GM21381 (cell line): ENCODE data around the gene TNPO3.

Experiments used
- ATAC-seq: cut with Tn5 transposase; IDR thresholded peaks from one replicate; pipeline ENCODE4 v1.9.1; 2021; ENCODE audit warnings: mild to moderate bottlenecking, moderate library complexity; ENCODE audit not compliant: unreplicated experiment

TNPO3 gene

DNA sequence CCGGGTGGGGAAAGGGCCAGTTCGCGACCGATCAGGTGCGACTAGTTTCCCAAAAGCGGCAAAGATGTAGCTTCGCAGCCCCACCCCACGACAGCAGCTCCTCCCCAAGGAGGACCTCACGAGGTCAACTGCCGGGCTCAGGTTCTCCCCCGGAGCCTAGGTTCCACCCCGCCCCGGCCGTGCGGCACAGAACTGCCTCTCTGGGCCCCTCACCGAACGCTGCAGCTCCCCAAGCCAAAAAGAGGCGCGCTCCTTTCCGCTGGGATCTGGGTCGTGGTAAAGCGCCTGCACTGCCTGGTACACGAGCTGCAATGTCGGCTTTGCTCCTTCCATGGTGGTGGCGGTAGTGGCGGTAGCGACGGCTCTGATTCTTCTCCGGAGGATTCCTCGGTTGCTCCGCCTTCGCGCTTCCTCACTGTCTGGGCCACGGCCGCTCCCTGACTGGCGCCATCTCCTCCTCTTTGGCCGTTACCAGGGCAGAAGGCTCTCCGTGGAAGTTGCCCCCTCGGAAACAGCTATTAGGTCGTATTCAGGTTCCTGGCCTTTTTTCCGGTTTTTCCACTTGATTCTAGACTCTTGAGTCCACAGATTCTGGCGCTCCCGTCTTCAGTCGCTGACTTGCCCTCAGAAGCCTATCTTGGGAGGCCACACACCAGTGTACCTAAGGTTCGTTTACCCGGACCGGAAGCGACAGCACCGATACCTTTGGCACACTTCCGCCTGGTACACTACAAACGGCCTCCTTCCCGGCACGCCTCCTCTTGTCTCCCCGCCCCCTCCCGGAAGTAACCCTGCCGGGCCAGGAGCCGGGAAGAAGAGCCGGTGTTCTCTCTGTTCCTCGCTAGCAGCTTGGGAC is at the start of gene TNPO3:
TNPO3 (minus strand) TSS at position 674 of the 856 bp plus-strand sequence; CDS start at position 333, 341 bp downstream.
- peak; percentile 82 for ATAC-seq

DNA sequence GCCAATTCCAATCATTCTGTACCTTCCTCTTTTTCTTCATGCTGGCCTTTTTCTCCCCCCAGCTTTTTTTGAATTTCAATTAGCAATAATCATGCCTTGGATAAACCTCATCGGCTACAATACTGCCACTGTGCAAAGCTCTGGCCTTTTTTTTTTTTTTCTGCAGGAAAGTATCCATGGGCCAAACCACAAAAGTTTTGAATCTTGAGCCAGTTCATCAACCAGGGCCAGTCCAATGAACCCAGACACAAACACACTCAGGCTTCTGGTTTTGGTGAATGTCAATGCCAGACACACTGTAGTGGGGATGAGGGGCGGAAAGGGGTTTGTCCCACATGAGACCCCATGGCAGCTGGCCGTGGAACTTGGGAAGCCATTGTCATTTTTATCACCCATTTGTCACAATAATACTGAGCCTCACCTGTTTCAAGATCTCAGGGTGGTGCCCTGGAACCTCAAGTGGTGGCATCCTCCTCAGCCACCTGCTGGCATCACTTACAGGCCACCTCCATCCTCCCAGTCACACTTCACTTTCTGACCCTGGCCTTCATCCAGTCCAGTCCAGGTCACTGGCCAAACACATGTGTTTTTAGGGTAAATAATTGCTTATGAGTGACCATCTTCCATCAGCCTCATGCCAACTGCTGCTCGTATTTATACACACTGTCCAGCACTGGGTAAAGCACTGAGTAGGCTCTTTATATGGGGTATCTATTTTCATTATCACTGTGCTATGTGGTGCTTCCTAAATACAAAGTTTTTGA is 48.8 kb upstream of the TNPO3 start:
- no peak for ATAC-seq

DNA sequence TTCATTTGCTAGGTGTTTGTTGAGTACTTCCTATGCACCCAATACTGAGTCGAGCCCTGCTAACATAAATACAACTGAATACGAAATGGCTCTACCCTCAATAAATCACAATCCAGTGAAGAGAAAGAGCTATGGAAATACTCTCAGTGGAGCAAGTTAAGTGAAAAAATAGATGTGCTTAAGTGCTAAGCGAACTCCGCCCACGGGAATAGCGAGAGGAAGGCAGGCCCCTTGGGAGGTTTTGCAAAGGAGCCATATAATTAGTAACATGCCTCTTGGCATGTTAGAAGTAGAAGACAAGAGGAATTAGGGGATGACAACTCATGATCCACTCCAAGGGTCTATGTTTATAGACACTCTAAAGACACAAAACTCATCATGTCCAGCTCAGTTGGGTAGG is 46.8 kb upstream of the TNPO3 start:
- no peak for ATAC-seq

DNA sequence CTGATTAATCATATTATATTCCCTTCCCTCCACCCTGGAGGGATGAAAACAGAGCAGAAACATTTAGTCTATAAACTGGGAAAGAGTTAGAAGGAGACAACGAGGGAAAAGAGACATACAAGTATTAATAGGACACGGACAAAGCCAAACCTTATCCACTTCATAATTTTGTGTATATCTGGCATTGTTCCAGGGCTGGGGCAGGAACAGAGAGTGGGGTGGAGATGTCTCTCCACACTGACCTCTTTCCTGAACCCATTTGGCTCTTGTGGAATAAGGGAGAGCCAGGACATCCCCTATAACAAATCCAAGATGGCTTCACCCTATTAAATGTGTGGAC is 45.9 kb upstream of the TNPO3 start:
- no peak for ATAC-seq

DNA sequence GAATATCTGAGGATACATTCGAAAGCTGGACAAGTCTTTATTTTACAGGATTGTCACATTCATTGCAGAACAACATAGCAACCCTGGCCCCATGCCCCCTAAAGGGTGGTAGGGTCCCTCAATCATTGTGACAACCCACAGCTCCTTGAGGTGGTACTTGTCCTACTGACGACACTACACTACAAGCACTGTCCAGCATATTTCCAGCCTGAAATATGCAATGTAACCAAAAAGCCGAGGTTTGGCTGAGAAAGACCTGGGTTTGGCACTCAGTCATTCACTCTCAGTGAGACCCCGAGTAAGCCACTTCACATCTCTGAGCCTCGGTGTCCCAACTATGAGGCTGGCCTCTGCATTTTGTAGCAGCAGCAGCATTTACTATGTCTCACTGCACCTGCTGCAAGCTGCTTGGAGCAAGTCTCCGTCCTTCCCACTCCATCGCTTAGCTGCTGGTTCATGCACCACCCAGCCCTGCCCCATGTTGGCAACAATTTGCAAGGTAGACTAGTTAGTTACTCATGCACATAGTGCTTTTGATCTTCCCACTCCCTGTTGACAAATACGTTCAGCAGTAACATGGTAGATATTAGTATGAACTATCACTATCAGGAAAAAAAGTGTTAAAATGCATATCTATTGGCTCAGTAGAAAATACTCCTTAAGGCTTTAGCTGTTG is 43.6 kb upstream of the TNPO3 start:
- no peak for ATAC-seq

DNA sequence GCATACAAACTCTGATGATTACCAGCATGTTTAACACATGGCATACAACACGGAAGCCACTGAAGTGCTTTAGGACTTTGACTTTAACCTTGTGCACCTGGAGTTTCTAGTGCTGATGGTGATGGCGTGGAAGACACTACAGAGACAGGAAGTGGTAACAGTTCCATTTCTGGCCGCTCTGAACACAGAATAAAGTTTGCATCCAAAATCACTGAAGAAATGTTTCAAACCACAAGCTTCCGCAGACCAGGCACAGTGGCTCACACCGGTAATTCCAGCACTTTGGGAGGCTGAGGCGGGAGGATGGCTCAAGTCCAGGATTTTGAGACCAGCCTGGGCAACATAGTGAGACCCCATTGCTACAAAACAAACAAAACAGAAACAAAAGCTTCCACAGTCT is 40.3 kb upstream of the TNPO3 start:
- peak; percentile 71 for ATAC-seq

DNA sequence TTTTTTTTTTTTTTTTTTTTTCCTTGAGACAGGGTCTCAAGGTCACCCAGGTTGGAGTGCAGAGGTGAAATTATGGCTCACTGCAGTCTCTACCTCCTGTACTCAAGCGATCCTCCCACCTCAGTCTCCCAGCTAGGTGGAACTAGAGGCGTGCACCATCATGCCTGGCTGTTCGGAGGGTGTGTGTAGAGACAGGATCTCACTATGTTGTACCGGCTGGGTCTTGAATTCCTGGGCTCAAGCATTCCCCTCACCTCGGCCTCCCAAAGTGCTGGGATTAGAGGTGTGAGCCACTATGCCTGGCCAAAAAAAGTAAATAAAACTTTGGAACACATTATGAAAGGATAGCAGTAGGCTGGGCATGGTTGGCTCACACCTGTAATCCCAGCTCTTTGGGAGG is 39.6 kb upstream of the TNPO3 start:
- no peak for ATAC-seq

DNA sequence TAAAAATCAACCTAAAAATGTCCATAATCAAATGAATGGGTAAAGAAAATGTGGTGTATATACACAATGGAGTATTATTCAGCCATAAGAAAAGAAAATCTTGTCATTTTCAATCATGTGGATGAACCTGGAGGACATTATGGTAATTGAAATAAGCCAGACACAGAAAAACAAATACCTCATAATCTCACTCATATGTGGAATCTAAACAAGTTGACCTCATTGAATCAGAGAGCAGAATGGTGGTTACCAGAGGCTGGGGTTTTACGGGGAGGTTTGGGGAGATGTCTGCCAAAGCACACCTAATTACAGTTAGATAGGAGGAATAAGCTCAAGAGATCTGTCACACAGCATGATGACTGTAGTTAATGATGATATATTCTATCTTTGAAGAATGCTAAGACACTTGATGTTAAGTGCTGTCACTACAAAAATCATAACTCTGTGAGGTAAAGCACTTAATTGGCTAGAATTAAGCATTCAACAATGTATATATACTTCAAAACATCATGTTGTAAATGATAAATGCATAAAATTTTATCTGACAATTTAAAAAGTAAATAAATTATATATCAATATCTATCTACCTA is 39.1 kb upstream of the TNPO3 start:
- no peak for ATAC-seq

DNA sequence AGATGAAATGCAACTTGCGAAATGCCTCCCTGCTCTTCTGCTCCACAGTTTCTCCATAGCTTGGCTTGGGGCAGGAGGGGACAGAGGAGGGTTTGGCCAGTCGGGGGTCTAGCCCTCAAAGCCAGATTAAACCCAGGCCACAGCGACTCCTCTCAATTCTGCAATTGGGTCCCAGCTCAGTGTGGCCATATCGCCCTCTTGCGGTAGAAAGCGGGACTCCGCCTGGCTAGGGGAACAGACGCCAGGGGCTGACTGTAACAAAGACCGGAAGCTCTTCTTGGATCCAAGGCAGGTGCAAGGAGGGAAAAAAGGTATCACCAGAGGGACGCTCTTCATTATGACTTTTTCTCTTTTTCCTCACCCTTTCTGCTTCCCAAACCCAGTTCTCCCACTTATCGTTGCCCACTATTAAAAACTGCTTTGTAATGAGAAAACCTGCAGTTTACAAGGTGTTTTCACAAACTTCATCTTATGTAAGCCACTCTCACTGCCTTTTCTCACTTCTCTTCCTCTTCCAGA is 36.6 kb upstream of the TNPO3 start:
- ATAC-seq, result peak; percentile 42

DNA sequence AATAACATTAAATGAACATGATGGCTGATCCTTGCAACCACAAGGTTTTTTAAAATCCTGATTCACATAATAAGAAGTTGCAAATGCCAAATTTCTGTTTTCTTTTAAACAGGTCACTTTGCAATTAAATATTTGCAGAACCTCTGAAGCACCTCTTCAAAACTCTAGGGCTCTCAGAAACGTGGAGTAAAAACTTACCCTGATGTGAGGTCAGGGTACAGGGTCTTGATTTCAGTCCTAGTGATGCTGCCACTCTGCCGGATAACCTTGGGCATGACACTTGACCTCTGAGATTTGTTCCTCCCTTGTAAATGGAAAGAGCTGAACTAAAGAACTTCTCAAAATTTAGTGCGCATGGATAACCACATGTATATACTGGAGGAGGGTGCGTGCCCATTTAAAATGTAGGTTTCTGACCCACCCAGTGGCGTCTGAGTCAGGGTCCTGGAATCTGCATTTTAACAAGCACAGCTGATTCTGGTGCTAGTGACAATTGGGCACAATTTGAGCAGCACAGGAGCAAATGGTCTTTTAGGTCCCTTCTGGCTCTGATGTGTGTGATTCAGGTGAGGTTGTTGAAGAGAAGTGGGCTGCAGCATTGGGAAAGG is 35.5 kb upstream of the TNPO3 start:
- ATAC-seq, result no peak

DNA sequence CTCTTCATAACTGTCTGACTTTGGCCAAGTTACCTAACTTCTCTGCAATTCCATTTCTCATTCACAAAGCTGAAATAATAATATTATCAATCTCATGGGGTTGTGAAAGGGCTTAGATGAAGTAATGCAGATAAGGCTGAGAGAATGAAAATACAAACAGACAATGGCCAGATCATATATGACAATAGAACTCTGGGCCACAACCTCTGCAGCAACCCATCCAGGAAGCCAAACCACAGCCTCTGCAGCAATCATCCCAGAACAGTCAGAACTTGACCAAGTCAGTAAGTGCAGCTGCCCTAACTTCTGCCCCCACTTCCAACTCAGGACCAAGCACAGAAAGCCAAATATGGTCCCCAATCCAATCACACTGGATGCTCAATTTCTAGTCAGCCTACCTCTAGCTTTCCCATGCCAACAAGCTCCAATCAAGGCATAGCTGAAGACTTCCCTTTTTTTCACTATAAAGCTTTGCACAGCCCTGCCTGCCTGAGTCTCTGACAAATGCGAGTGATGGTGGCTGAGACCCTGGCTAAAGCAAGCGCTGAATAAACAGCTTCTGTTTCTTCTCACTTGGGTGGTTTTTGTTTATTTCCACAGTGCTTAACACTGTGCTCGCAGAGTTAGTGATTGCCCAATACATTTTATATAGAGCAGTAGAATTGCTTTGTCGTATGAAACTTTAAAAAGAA is 34.8 kb upstream of the TNPO3 start:
- peak; percentile 71 for ATAC-seq

DNA sequence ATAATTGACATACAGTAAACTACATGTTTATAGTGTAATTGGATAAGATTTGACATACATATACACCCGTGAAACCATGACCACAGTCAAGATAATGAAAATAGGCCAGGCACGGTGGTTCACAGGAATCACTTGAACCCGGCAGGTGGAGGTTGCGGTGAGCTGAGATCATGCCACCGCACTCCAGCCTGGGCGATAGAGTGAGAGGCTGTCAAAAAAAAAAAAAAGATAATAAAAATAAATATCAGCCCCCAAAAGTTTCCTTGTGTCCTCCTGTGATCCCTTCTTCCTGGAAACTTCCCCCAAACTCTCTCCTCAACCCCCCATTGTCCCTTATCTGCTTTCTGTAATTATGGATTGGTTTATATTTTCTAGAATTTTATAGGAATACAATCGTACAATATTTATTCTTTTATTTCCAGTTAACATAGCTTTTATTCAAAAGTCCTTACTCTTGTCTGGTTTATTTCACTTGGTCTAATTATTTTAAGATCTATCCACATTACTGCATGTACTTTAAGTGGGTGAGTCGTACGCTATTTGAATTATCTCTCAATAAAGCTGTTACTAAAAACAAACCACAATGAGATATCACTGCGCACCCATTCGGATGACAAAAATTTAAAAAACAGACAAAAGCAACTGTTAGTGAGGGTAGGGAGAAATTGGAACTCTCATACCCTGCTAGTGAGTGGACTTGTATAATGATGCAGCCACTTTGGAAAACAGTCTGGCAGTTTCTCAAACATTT is 30.1 kb upstream of the TNPO3 start:
- no peak for ATAC-seq

DNA sequence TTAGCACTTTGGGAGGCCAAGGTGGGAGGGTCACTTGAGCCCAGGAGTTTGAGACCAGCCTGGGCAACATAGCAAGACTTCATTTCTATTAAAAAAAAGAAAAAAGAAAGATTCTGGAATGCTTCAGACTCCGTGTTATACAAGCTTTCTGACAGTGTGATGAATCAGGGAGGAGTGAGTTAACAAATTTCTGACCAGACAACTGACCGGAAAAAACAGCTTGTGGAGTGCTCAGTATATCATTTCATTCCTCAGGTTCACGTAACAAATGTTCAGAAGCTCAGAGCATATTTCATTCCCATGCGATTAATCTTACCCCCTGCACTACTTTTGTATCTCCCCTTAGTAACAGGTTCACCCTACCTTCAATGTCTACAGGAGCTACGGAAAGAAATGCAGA is 28.6 kb upstream of the TNPO3 start:
- ATAC-seq, result no peak

DNA sequence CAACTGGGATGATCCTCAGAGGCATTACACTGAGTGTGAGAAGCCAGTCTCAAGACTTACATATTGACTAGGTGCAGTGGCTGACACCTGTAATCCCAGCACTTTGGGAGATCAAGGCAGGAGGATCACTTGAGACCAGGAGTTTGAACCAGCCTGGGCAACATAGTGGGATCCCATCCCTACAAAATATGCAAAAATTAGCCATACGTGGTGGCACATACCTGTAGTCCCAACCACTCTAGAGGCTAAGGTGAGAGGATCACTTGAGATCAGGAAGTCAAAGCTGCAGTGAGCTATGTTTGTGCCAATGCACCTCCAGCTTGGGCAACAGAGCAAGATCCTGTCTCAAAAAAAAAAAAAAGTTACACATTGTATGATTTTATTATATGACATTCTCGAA is 23.5 kb upstream of the TNPO3 start:
- ATAC-seq, result no peak

DNA sequence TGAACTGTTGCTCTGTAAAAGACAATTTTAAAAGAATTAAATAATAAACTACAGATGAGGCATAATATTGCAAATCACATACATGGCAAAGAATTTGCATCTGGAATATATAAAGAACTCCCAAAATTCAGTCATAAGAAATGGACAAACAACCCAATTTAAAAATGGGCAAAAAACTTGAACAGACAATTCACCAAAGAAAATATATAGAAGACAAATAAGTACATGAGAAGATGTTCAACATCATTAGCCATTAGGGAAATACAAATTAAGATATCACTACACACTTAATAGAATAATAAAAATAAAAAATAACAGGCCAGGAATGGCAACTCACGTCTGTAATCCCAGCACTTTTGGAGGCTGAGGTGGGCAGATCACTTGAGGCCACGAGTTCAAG is 22.0 kb upstream of the TNPO3 start:
- ATAC-seq, result no peak

DNA sequence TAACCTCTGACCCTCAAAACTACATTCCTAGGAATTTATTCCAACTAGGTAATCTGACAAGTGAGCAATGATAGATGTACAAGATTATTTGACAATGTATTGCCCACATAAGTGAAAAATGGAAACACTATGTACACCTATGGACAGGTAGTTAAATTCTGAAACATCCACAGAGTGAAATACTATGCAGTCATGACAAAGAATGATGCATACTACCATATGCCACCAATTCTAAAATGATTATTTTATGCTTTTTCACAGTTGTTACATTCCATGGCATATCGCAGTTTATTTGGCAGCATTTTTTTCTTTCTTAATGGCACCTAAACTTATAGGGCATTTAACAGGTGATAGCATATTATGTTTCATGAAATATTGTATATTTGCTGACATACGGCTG is 20.1 kb upstream of the TNPO3 start:
- ATAC-seq, result no peak

DNA sequence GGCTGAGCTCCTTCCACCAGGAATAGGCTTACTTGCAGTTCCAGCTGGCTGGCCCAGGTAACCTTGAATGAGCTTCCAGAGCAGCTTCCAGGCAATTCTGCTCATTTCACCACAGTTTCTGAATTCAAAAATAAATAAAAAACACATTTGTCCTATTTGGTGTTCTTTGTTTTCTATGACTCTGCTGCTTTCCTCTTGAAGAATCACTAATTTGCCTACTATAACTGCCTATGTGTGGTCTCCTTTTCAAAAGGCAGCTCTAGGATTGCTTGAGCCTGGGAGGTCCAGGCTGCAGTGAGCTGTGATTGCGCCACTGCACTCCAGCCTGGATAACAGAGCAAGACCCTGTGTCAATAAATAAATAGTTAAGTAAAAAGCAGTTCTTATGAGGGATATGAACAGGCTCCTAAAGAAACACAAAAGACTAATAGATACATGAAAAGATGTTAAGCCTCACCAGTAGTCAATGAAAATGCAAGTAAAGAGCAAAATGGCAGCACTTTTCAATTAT is 19.5 kb upstream of the TNPO3 start:
- ATAC-seq, result no peak

DNA sequence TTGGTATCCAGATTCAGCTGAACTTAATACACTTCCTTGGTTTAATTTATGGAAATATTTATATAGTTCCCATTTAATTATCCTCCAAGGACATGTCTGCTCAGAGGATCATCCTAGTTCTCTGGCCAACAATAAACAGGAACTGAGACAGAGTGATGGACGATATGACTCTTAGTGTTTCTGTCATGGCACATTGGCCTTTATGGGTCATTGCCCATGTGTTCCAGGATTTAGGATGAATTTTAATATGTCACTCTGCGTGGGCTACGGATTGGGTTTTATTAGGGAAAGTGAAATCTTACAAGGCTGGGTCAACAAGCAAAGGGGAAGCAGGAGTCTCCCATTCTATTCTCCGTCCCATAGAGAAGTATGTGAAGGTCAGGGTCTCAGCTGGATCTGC is 18.8 kb upstream of the TNPO3 start:
- no peak for ATAC-seq

DNA sequence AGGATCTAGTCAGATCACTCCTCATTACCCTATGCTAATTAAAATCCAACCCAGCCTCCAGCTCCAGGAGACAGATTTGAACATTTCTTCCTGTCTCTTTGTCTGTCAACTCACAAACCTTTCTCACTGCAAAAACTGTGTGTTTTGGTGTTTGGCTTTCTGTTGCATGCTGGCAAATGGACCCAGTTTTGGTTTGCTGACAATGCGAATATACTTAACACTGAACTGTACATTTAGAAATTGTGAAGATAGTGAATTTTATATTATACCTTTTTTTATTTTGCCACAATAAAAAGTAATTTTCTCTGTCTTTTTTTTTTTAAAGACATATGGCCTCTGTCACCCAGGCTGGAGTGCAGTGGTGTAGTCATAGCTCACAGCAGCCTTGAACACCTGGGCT is 18.3 kb upstream of the TNPO3 start:
- ATAC-seq, result no peak
